ENCODE measurements around the gene CTSH.

The CTSH gene

DNA sequence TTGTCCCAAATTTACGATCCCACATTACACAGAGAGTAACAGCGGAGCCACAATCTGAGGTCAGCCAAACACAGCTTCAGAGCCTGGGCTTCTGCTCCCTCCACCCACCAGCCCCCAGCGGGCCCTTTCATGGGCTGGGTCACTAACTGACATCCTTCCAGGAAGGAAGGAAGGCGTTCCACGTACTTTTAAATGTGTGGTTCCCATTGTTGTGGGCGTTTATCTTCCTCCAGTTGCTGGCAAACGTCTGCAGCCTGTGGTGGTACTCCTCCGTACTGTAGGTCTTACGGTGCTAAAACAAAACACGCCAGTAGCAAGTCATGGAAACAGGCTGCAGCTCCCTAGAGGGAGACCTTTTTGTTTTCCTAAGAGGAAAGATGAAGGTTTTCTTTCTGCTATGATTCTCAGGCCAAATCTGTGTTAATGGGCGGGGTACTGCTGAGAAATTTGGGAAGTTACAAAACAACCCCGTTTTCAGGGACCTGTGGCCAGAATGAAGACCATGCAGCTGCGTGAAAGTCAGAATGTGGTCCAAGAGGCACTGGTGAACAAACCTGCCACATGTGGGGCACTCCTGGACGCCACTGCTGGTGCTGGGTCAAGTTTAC is 7.6 kb downstream of the CTSH start:
- no peaks in the 10 kb centered on the region for H3K27me3 ChIP-seq (ENCODE audit: control insufficient read depth, insufficient read depth, low read length)
- H2AFZ ChIP-seq = no peak overlapping the region
- H3K9ac ChIP-seq = no peak overlapping the region
- H3K27ac ChIP-seq = peak overlapping the region; percentile 53
- H3K36me3 ChIP-seq (ENCODE audit: control insufficient read depth, insufficient read depth, low read length) = no peaks in the 10 kb centered on the region
- H3K9me3 ChIP-seq (ENCODE audit: control insufficient read depth, low read length) = no peaks in the 10 kb centered on the region
- H3K4me3 ChIP-seq (ENCODE audit: low read depth, low read length) = no peak overlapping the region
- H3K79me2 ChIP-seq = no peaks in the 10 kb centered on the region
- no peak overlapping the region for H3K4me2 ChIP-seq (ENCODE audit: low read length)
- no peaks in the 10 kb centered on the region for H3K4me1 ChIP-seq
- TF ChIP-seq, protein P1, sequence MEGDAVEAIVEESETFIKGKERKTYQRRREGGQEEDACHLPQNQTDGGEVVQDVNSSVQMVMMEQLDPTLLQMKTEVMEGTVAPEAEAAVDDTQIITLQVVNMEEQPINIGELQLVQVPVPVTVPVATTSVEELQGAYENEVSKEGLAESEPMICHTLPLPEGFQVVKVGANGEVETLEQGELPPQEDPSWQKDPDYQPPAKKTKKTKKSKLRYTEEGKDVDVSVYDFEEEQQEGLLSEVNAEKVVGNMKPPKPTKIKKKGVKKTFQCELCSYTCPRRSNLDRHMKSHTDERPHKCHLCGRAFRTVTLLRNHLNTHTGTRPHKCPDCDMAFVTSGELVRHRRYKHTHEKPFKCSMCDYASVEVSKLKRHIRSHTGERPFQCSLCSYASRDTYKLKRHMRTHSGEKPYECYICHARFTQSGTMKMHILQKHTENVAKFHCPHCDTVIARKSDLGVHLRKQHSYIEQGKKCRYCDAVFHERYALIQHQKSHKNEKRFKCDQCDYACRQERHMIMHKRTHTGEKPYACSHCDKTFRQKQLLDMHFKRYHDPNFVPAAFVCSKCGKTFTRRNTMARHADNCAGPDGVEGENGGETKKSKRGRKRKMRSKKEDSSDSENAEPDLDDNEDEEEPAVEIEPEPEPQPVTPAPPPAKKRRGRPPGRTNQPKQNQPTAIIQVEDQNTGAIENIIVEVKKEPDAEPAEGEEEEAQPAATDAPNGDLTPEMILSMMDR (IDR thresholded peaks at IDR 0.05) = no peak

- TF ChIP-seq, protein P1 (IDR thresholded peaks at IDR 0.05) = no peak
- Histone ChIP-seq H2AFZ (no peak overlapping the region), H3K4me3 (ENCODE audit: low read depth, low read length) (no peak overlapping the region), H3K79me2 (no peaks in the 10 kb centered on the region), H3K4me2 (ENCODE audit: low read length) (no peak overlapping the region), H3K4me1 (peaks cover 4% of the 10 kb centered on the region), H3K27me3 (ENCODE audit: control insufficient read depth, insufficient read depth, low read length) (no peaks in the 10 kb centered on the region), H3K27ac (no peak overlapping the region), H3K9me3 (ENCODE audit: control insufficient read depth, low read length) (no peaks in the 10 kb centered on the region), H3K9ac (no peak overlapping the region), H3K36me3 (ENCODE audit: control insufficient read depth, insufficient read depth, low read length) (no peaks in the 10 kb centered on the region)
These were observed 10.2 kb downstream of the CTSH start for GRCh38 chr15:78934655-78935023.

DNA sequence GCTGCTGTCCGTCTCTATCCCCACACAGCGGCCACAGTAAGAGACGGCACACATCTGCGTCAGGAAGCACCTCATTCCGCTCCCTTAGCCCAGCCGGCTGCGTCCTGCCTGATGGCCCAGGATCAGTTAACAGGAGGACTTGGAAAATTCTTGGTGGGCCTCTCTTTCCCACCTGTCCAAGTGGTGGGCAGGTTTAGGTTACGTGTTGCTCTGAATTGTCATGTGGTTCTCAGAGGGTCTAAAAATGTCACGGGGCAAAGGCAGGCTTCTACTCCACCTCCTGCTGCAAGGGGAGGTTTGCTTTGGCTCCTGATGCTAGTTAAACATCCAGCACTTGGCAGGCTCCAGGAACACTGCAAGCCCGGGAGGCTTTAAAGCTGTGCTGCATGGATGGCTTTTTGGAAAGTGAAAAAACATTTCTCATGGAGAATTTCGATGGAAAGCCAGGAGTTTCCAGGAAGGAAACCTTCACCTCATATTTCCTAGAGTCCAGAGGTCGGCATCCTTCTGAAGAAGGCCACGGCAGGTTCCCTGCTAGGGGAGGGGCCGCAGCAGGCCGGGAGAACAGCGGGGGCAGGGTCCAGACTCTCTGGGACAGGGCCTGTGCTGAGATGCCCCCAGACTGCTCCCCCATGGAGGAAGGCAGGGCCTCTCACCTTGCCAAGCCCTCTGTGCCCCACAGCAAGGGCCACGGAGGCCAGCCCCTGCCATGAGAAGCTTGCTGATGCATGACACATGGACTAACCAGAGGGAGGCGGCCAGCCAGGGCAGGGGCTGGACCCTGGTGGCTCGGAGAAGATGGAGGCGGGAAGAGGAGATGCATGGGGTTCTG is 10.8 kb downstream of the CTSH start:
- Histone ChIP-seq H3K4me1 (peaks cover 4% of the 10 kb centered on the region), H2AFZ (no peak overlapping the region), H3K9ac (no peak overlapping the region), H3K27me3 (ENCODE audit: control insufficient read depth, insufficient read depth, low read length) (no peaks in the 10 kb centered on the region), H3K27ac (no peak overlapping the region), H3K4me2 (ENCODE audit: low read length) (no peak overlapping the region), H3K79me2 (no peaks in the 10 kb centered on the region), H3K9me3 (ENCODE audit: control insufficient read depth, low read length) (no peaks in the 10 kb centered on the region), H3K36me3 (ENCODE audit: control insufficient read depth, insufficient read depth, low read length) (no peaks in the 10 kb centered on the region), H3K4me3 (ENCODE audit: low read depth, low read length) (no peak overlapping the region)
- TF ChIP-seq, protein P1 (IDR thresholded peaks at IDR 0.05) = no peak

DNA sequence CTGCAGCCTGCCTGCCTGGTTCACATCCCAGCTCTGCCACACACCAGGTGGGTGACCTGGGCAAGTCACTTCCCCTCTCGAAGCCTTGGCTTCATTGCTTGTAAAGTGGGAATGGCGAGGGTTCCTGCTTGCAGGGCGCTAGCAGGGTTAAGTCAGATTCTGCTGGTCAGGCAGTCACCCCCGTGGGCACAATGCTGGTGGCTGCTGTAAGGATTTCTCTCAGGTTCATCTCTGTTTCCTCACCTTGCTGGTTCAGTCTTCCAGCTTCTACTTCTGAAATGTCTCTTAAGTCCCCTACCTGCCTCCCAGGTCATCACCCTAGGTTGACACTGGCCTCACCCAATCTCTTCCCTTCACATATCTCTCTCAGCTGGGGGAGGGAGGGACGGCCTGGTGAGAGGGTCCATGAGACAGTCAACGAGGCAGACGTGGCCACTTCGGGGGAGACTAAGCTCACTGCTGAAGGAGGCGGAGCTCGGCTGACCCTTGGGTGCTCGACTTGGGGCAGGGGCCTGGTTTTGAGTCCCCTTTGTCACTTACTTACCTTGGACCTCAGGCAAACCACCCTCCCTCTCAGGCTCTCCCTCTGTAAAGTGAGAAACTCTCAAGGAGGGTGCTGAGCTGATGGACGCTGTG is 11.5 kb downstream of the CTSH start:
- H3K27me3 ChIP-seq (ENCODE audit: control insufficient read depth, insufficient read depth, low read length) = no peaks in the 10 kb centered on the region
- no peak overlapping the region for H3K27ac ChIP-seq
- H3K9ac ChIP-seq = no peak overlapping the region
- H3K79me2 ChIP-seq = no peaks in the 10 kb centered on the region
- H3K4me3 ChIP-seq (ENCODE audit: low read depth, low read length) = no peak overlapping the region
- TF ChIP-seq, protein P1 (IDR thresholded peaks at IDR 0.05) = no peak
- H3K4me1 ChIP-seq = peaks cover 4% of the 10 kb centered on the region
- H3K4me2 ChIP-seq (ENCODE audit: low read length) = no peak overlapping the region
- H2AFZ ChIP-seq = no peak overlapping the region
- no peaks in the 10 kb centered on the region for H3K9me3 ChIP-seq (ENCODE audit: control insufficient read depth, low read length)
- no peaks in the 10 kb centered on the region for H3K36me3 ChIP-seq (ENCODE audit: control insufficient read depth, insufficient read depth, low read length)
